GM19023 (cell line): ENCODE data around the gene APOBEC3G.
"Not testable (repeated sequence)": the region's sequence is repeated elsewhere in the genome, so short reads cannot be mapped to it uniquely, and the experiment has no call there.

ENCODE experiments used
- ATAC-seq: cut with Tn5 transposase; IDR thresholded peaks from one replicate; pipeline ENCODE4 v1.9.1; 2021; ENCODE audit warnings: mild to moderate bottlenecking, moderate library complexity; ENCODE audit not compliant: unreplicated experiment

APOBEC3G gene

DNA sequence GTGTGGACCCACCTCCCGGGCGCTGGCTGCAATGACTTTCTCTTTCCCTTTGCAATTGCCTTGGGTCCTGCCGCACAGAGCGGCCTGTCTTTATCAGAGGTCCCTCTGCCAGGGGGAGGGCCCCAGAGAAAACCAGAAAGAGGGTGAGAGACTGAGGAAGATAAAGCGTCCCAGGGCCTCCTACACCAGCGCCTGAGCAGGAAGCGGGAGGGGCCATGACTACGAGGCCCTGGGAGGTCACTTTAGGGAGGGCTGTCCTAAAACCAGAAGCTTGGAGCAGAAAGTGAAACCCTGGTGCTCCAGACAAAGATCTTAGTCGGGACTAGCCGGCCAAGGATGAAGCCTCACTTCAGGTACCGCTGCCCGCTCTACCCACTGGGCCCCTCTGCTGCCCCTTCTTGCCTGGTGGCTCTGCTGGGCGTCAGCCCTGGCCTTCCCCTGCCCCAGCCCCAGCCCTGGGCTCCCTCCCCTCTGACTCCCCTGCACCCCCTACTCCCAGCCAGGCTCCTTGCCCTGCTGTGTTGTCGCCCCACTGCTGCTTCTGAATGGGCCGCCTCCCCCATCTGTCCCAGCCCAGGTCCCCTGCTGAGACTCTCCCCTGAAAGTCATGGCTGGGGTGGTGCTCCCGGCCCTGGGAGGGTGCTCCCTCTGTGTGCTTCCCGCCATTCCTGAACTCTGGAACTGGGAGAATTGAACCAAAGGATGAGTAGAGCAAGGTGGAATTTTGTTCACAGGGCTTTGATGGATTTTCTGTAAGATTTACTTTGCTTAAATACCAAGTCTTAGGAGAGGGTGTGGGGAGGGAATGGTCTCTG lies at the start of gene APOBEC3G:
Gene APOBEC3G (plus strand): TSS at position 250 of the 815 bp plus-strand sequence. CDS start 87 bp downstream, at position 337.
- ATAC-seq: peak; percentile 80

DNA sequence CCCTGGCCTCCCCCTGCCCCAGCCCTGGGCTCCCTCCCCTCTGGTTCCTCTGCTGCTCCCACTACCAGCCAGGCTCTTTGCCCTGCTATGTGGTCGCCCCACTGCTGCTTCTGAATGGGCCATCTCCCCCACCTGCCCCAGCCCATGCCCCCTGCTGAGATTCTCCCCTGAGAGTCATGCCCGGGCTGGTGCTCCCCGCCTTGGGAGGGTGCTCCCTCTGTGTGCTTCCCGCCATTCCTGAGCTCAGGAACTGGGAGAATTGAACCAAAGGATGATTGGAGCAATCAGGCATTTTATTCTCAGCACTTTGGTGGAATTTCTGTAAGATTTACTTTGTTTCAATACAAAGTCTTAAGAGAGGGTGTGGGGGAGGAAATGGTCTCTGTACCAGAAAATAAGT lies 49.4 kb upstream of the APOBEC3G start:
- ATAC-seq: no peak

DNA sequence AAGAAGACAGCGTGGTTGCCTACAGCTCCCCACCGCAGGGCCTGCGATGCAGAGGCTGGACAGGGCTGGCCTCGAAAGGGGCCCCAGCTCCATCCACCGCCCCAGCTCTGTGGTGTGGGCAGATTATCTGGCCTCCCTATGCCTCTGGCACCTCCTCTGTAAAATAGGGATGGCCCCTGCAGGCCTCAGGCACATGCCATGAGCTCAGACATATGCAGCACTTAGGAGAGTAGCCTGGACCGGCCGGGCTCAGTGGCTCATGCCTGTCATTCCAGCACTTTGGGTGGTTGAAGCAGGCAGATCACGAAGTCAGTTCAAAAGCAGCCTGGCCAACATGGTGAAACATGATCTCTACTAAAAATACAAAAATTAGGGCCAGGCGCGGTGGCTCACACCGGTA lies 48.8 kb upstream of the APOBEC3G start:
- ATAC-seq: no peak

DNA sequence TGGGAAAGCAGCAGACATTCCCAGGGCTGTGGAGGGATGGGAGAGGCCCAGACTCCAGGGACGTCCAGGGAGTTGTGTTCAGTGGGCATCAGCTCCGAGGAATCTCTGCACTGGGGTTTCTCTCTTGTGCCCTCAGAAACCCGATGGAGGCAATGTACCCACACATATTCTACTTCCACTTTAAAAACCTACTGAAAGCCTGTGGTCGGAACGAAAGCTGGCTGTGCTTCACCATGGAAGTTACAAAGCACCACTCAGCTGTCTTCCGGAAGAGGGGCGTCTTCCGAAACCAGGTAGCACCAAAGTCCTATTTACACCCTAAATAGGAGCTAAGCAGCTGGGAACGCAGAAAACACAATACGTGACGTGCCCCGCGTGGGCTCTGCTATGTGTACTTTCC lies 47.8 kb upstream of the APOBEC3G start:
- no peak for ATAC-seq

- ATAC-seq: no peak
These were observed 46.4 kb upstream of the APOBEC3G start for GRCh38 chr22:39030705-39031104.

- not testable (repeated sequence) for ATAC-seq
These were observed 45.4 kb upstream of the APOBEC3G start for GRCh38 chr22:39031434-39032295.

- not testable (repeated sequence) for ATAC-seq
These were observed 40.0 kb upstream of the APOBEC3G start for GRCh38 chr22:39037071-39037470.

GRCh38 chr22:39039306-39040126 lies 37.6 kb upstream of the APOBEC3G start:
- ATAC-seq: no peak

DNA sequence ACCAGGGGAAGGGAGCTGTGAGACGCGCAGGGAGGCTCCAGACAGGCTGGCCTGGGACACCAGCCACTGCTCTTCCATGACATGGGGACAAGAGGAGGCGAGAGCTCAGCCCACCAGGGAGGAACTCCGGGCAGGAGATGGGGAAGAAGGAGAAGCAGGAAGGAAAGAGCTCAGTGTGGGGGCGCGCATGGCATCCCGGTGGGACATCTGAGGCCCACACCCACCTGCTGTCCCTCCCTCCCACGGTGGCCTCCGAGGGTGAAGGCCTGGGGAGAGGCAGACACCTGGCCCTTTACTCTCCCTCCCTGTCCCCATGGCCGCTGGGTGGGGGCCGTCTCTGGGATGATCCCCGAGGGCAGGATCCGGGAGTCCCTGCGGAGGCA lies 36.9 kb upstream of the APOBEC3G start:
- ATAC-seq: not testable (repeated sequence)

DNA sequence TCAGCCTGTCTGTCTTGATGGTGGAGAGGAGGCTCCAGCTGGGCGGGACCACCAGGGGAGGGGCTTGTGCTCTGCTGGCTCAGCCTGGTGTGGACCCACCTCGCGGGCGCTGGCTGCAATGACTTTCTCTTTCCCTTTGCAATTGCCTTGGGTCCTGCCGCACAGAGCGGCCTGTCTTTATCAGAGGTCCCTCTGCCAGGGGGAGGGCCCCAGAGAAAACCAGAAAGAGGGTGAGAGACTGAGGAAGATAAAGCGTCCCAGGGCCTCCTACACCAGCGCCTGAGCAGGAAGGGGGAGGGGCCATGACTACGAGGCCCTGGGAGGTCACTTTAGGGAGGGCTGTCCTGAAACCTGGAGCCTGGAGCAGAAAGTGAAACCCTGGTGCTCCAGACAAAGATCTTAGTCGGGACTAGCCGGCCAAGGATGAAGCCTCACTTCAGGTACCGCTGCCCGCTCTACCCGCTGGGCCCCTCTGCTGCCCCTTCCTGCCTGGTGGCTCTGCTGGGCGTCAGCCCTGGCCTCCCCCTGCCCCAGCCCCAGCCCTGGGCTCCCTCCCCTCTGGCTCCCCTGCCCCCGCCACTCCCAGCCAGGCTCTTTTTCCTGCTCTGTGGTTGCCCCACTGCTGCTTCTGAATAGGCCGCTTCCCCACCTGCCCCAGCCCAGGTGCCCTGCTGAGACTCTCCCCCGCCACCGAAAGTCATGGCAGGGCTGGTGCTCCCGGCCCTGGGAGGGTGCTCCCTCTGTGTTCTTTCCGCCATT lies 36.4 kb upstream of the APOBEC3G start, which contains the start of gene APOBEC3F:
Gene APOBEC3F (plus strand): TSS at position 327 of the 759 bp plus-strand sequence. CDS start 97 bp downstream, at position 424.
- peak; percentile 86 for ATAC-seq

DNA sequence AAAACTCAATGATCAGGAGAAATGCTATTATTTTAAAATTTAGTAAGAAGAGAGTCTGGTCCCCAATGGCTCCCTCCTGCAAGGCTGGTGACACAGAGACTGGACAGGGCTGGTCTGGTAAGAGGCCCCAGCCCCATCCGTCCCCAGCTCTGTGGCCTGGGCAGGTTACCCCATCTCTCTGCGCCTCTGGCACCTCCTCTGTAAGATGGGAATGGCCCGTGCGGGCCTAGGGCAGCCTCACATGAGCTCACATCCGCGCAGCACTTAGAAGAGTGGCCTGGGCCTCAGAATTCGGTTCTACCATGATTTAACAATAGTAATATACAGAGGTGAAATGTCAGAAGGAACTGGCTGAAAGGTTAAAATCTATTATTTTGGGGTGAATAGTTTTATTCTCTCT lies 35.2 kb upstream of the APOBEC3G start:
- ATAC-seq: no peak

DNA sequence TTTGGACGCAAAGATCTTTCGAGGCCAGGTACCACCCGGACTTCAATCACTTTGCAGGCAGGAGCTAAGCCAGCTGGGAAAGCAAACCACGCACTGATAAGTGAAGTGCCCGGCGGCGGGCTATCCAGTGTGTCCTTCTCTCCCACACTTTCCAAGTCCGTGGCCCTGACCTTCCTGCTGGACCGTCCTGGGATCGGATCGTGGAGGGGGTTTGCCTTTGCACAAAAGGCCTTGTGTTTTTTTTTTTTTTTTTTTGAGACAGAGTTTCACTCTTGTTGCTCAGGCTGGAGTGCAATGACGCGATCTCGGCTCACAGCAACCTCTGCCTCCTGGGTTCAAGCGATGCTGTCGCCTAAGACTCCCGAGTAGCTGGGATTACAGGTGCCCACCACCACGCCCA lies 34.0 kb upstream of the APOBEC3G start:
- ATAC-seq: not testable (repeated sequence)

DNA sequence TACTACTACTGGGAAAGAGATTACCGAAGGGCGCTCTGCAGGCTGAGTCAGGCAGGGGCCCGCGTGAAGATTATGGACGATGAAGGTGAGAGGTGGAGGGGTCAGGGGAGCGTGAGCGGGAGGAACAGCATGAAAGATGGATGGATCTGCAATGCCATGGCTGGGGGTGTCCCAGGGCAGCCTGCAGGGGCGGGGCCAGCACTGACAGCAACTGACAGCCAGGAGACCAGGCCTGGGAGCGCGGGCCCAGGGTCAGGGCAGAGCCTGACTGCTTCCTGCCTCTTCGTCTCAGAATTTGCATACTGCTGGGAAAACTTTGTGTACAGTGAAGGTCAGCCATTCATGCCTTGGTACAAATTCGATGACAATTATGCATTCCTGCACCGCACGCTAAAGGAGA lies 31.9 kb upstream of the APOBEC3G start:
- not testable (repeated sequence) for ATAC-seq

GRCh38 chr22:39049486-39049885 lies 27.6 kb upstream of the APOBEC3G start:
- not testable (repeated sequence) for ATAC-seq

DNA sequence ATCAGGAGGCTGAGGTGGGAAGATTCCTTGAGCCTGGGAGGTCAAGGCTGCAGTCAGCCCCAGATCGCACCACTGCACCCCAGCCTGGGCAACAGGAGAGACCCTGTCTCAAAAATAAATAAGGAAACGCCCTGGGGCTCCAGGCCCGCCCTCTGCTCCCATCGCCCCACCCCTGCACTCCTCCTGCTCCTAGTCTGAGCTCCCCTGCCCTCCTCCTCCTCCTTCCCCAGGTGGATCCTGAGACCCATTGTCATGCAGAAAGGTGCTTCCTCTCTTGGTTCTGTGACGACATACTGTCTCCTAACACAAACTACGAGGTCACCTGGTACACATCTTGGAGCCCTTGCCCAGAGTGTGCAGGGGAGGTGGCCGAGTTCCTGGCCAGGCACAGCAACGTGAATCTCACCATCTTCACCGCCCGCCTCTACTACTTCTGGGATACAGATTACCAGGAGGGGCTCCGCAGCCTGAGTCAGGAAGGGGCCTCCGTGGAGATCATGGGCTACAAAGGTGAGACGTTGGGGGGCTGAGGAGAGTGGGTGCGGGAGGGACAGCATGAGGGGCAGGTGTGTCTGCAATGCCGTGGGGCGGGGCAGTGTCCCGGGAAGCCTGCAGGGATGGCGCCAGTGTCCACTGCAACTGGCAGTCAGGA lies 25.1 kb upstream of the APOBEC3G start:
- ATAC-seq: not testable (repeated sequence)

DNA sequence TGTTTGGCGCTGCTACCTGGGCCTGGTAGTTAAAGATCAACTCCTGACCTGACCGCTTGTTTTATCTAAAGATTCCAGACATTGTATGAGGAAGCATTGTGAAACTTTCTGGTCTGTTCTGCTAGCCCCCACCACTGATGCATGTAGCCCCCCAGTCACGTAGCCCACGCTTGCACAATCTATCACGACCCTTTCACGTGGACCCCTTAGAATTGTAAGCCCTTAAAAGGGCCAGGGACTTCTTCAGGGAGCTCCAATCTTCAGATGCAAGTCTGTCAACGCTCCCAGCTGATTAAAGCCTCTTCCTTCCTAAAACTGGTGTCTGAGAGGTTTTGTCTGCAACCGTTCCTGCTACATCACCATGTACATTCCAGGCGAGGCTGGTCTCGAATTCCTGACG lies 21.4 kb upstream of the APOBEC3G start:
- no peak for ATAC-seq

DNA sequence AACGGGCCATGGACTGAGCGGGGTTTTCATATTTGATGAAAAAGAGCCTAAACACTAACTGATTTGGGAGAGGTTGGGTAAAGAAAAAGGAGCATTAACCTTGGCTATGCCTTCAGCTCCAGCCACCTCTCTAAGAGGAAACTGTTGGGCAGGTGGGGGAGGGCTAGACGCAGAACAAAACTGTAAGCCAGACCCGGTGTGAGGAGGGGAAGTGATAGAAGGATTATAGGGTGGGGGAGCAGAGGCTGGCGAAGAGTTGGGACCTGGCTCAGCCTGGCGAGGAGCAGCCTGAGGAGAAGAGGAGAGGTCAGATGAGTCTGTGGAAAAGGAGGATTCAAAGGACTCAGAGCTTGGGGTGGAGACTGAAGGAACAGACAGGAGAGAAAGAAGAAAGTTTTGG lies 15.8 kb upstream of the APOBEC3G start:
- ATAC-seq: not testable (repeated sequence)

- ATAC-seq: not testable (repeated sequence)
These were observed 15.1 kb upstream of the APOBEC3G start for GRCh38 chr22:39061951-39062350.

GRCh38 chr22:39063904-39064303 lies 13.2 kb upstream of the APOBEC3G start:
- ATAC-seq: not testable (repeated sequence)
